AG10803 (cell line): ENCODE results near the gene ARHGEF5.
A peak's percentile ranks its signal among the peaks of the same experiment; 100 is the strongest.

Experiments
- DNase-seq: peaks from one replicate; pipeline ENCODE4 v3.0.0; 2010; ENCODE audit warnings: low read depth
- H3K4me3 ChIP-seq: 2 replicates; pipeline ENCODE4 v1.5.1; 2011; ENCODE audit warnings: mild to moderate bottlenecking, low read length, control low read depth
- TF ChIP-seq, protein P1 (sequence below): conservative IDR thresholded peaks from 2 replicates; pipeline ENCODE4 v1.5.1; 2011; ENCODE audit warnings: mild to moderate bottlenecking, low read length, control low read depth, inconsistent platforms

The ARHGEF5 gene

GRCh38 chr7:144391014-144391413 lies 35.8 kb downstream of the ARHGEF5 start:
- no peak for DNase-seq
- no peak overlapping the region for H3K4me3 ChIP-seq
- TF ChIP-seq, protein P1, sequence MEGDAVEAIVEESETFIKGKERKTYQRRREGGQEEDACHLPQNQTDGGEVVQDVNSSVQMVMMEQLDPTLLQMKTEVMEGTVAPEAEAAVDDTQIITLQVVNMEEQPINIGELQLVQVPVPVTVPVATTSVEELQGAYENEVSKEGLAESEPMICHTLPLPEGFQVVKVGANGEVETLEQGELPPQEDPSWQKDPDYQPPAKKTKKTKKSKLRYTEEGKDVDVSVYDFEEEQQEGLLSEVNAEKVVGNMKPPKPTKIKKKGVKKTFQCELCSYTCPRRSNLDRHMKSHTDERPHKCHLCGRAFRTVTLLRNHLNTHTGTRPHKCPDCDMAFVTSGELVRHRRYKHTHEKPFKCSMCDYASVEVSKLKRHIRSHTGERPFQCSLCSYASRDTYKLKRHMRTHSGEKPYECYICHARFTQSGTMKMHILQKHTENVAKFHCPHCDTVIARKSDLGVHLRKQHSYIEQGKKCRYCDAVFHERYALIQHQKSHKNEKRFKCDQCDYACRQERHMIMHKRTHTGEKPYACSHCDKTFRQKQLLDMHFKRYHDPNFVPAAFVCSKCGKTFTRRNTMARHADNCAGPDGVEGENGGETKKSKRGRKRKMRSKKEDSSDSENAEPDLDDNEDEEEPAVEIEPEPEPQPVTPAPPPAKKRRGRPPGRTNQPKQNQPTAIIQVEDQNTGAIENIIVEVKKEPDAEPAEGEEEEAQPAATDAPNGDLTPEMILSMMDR: no peak

DNA sequence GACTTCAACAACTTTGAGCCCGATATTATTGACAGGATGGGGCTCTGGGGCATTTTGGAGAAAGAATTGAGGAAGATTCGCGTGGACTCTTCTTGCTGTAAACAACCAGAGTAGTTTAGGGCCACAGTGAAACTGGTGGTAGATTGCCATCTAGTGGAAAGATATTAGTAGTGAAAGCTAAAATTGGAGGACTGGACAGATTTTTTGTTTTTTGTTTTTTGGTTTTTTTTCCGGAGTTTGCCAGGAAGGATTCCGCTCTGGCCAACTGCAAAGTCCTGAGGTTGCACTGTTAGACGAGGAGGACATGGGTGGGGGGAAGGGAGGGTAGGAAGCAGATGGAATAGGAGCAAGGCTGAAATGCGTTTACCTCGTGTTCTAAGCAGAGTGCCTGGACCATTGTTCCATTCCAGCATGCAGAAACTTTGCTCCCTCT lies 36.6 kb downstream of the ARHGEF5 start:
- TF ChIP-seq, protein P1: peak; percentile 82
- H3K4me3 ChIP-seq: no peak overlapping the region
- peak; percentile 58 for DNase-seq

GRCh38 chr7:144397086-144397485 lies 41.9 kb downstream of the ARHGEF5 start:
- TF ChIP-seq, protein P1: no peak
- H3K4me3 ChIP-seq: no peak overlapping the region
- no peak for DNase-seq

GRCh38 chr7:144398291-144398690 lies 43.1 kb downstream of the ARHGEF5 start:
- TF ChIP-seq, protein P1: no peak
- H3K4me3 ChIP-seq: no peak overlapping the region
- DNase-seq: no peak

DNA sequence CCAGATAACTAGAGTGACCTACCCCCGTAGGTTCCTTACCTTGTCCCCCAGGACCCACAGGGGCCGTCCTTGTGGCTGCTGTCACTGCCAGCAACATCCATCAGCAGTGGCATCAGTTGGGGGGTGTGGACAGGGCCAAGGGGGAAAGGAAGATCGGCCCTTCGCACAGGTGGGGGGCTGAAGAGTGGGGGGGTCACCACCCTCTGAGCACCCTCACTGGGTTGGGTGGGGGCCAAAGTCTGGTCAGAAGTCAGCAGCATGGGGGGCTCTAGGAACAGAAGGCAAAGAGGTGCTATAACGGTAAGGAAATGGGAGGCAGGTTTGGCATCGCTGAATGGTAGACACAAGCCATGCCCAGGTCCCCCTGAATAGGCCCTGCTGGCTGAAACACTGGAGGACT lies 43.7 kb downstream of the ARHGEF5 start:
- TF ChIP-seq, protein P1: no peak
- DNase-seq: no peak
- H3K4me3 ChIP-seq: no peak overlapping the region

DNA sequence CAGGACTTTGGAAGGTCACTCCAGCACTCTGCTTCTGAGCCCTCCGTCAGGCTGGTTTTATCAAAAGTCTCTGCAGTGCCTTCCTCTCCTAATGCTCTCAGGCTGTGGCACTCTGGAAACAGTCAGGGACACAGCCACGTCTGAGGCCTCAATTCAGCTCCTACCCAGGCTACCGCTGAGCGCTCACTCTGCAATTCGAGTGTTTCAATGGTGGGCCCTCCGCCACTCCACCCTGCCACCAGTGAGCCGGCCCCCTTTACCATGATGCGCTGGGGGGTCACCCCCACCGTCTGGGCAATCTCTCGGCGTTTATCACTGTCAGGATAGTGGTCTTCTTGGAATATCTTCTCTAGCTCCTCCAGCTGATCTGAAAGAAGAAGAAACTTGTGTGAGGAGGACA lies 44.7 kb downstream of the ARHGEF5 start:
- no peak for DNase-seq
- no peak overlapping the region for H3K4me3 ChIP-seq
- TF ChIP-seq, protein P1: no peak

DNA sequence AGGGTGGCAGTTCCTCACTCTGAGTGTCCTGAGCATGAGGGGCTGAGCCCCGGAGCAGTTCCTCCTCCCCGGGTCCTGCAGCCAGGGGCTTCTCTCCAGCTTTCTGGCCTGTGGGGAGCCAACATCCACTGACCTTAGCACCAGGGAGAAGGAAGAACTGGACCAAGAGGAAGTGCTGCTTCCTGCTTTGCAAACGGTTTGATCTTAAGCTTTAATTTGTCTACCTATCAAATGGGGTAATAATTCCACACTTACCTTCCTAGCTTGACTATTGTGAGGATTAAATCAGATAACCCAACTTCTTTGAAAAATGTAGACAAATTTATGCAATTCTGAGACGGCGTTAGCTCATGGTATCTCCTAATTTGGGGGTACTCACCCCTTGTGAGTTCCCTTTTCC lies 46.3 kb downstream of the ARHGEF5 start:
- TF ChIP-seq, protein P1: no peak
- H3K4me3 ChIP-seq: no peak overlapping the region
- DNase-seq: no peak
